ENCODE results near the gene BMP2K. TPM values are rescaled to one million over a fixed set of nuclear protein-coding genes. Genes with fewer than 3 reads are reported as not detected.

Gene BMP2K
- total and polyA plus RNA-seq, 2 donors (not counting 1 experiment from before 2014, with no cell fraction given) = 54.8 to 126 TPM

- H3K4me3 ChIP-seq (replicated peaks in 1 of 4; ENCODE audit: control extremely low read depth in 1 of 4, insufficient read depth in 1 of 4, low read depth in 3 of 4, low read length in 4 of 4) = no peak overlapping the region
- TF ChIP-seq CTCF (conservative IDR thresholded peaks at IDR 0.05 in 1 of 2, IDR thresholded peaks at IDR 0.05 in 1 of 2; ENCODE audit: low read depth in 1 of 2, low read length in 2 of 2) (no peak), EZH2 (IDR thresholded peaks at IDR 0.05; ENCODE audit: low read length, missing control alignments) (no peak)
- DNase-seq (ENCODE audit: low read depth in 2 of 2) = no peak
- H3K9ac ChIP-seq (ENCODE audit: insufficient read depth, low read length) = no peak overlapping the region
- no peaks in the 10 kb centered on the region for H3K9me3 ChIP-seq (ENCODE audit: control insufficient read depth, insufficient read depth, low read depth, low read length)
- no peaks in the 10 kb centered on the region for H3K79me2 ChIP-seq (ENCODE audit: control insufficient read depth, insufficient read depth, low read length)
- no peak overlapping the region for H3K27ac ChIP-seq (ENCODE audit: insufficient read depth, low read length)
- H2AFZ ChIP-seq (ENCODE audit: low read length) = no peak overlapping the region
- no peak overlapping the region for H3K4me2 ChIP-seq (ENCODE audit: extremely low read depth, insufficient read depth, low read length)
- H3K4me1 ChIP-seq (ENCODE audit: control insufficient read depth, extremely low read depth, insufficient read depth, low read length) = peaks cover 6% of the 10 kb centered on the region
- H3K36me3 ChIP-seq (ENCODE audit: control insufficient read depth, insufficient read depth, low read length) = no peaks in the 10 kb centered on the region
- H4K20me1 ChIP-seq (ENCODE audit: control insufficient read depth, extremely low read depth, insufficient read depth, low read length) = no peaks in the 10 kb centered on the region
- H3K27me3 ChIP-seq (ENCODE audit: control insufficient read depth, insufficient read depth, low read length) = no peaks in the 10 kb centered on the region
These were observed 23.1 kb upstream of the BMP2K start for GRCh38 chr4:78753091-78753490.

- Histone ChIP-seq H3K79me2 (ENCODE audit: control insufficient read depth, insufficient read depth, low read length) (no peaks in the 10 kb centered on the region), H3K27ac (ENCODE audit: insufficient read depth, low read length) (no peak overlapping the region), H3K4me1 (ENCODE audit: control insufficient read depth, extremely low read depth, insufficient read depth, low read length) (no peaks in the 10 kb centered on the region), H3K9ac (ENCODE audit: insufficient read depth, low read length) (no peak overlapping the region), H4K20me1 (ENCODE audit: control insufficient read depth, extremely low read depth, insufficient read depth, low read length) (no peaks in the 10 kb centered on the region), H3K4me2 (ENCODE audit: extremely low read depth, insufficient read depth, low read length) (no peak overlapping the region), H2AFZ (ENCODE audit: low read length) (no peak overlapping the region), H3K4me3 (replicated peaks in 1 of 4; ENCODE audit: control extremely low read depth in 1 of 4, insufficient read depth in 1 of 4, low read depth in 3 of 4, low read length in 4 of 4) (no peak overlapping the region), H3K36me3 (ENCODE audit: control insufficient read depth, insufficient read depth, low read length) (no peaks in the 10 kb centered on the region), H3K27me3 (ENCODE audit: control insufficient read depth, insufficient read depth, low read length) (no peaks in the 10 kb centered on the region), H3K9me3 (ENCODE audit: control insufficient read depth, insufficient read depth, low read depth, low read length) (no peaks in the 10 kb centered on the region)
- TF ChIP-seq EZH2 (IDR thresholded peaks at IDR 0.05; ENCODE audit: low read length, missing control alignments) = no peak
- no peak for DNase-seq (ENCODE audit: low read depth in 2 of 2)
These were observed 21.3 kb upstream of the BMP2K start for GRCh38 chr4:78754872-78755271.

- Histone ChIP-seq H3K79me2 (ENCODE audit: control insufficient read depth, insufficient read depth, low read length) (no peaks in the 10 kb centered on the region), H3K9ac (ENCODE audit: insufficient read depth, low read length) (no peak overlapping the region), H3K36me3 (ENCODE audit: control insufficient read depth, insufficient read depth, low read length) (no peaks in the 10 kb centered on the region), H3K4me2 (ENCODE audit: extremely low read depth, insufficient read depth, low read length) (no peak overlapping the region), H3K4me1 (ENCODE audit: control insufficient read depth, extremely low read depth, insufficient read depth, low read length) (no peaks in the 10 kb centered on the region), H3K27ac (ENCODE audit: insufficient read depth, low read length) (no peak overlapping the region), H4K20me1 (ENCODE audit: control insufficient read depth, extremely low read depth, insufficient read depth, low read length) (no peaks in the 10 kb centered on the region), H2AFZ (ENCODE audit: low read length) (no peak overlapping the region), H3K4me3 (replicated peaks in 1 of 4; ENCODE audit: control extremely low read depth in 1 of 4, insufficient read depth in 1 of 4, low read depth in 3 of 4, low read length in 4 of 4) (no peak overlapping the region), H3K9me3 (ENCODE audit: control insufficient read depth, insufficient read depth, low read depth, low read length) (no peaks in the 10 kb centered on the region), H3K27me3 (ENCODE audit: control insufficient read depth, insufficient read depth, low read length) (no peaks in the 10 kb centered on the region)
- no peak for TF ChIP-seq EZH2 (IDR thresholded peaks at IDR 0.05; ENCODE audit: low read length, missing control alignments)
- DNase-seq (ENCODE audit: low read depth in 2 of 2) = no peak
These were observed 20.0 kb upstream of the BMP2K start for GRCh38 chr4:78756137-78756536.

- Histone ChIP-seq H3K36me3 (ENCODE audit: control insufficient read depth, insufficient read depth, low read length) (no peaks in the 10 kb centered on the region), H2AFZ (ENCODE audit: low read length) (no peak overlapping the region), H3K79me2 (ENCODE audit: control insufficient read depth, insufficient read depth, low read length) (no peaks in the 10 kb centered on the region), H3K27me3 (ENCODE audit: control insufficient read depth, insufficient read depth, low read length) (no peaks in the 10 kb centered on the region), H4K20me1 (ENCODE audit: control insufficient read depth, extremely low read depth, insufficient read depth, low read length) (no peaks in the 10 kb centered on the region), H3K4me2 (ENCODE audit: extremely low read depth, insufficient read depth, low read length) (no peak overlapping the region), H3K9ac (ENCODE audit: insufficient read depth, low read length) (no peak overlapping the region), H3K9me3 (ENCODE audit: control insufficient read depth, insufficient read depth, low read depth, low read length) (no peaks in the 10 kb centered on the region), H3K4me1 (ENCODE audit: control insufficient read depth, extremely low read depth, insufficient read depth, low read length) (no peaks in the 10 kb centered on the region), H3K4me3 (replicated peaks in 1 of 4; ENCODE audit: control extremely low read depth in 1 of 4, insufficient read depth in 1 of 4, low read depth in 3 of 4, low read length in 4 of 4) (no peak overlapping the region), H3K27ac (ENCODE audit: insufficient read depth, low read length) (no peak overlapping the region)
- TF ChIP-seq CTCF (conservative IDR thresholded peaks at IDR 0.05 in 1 of 2, IDR thresholded peaks at IDR 0.05 in 1 of 2; ENCODE audit: low read depth in 1 of 2, low read length in 2 of 2) (no peak), EZH2 (IDR thresholded peaks at IDR 0.05; ENCODE audit: low read length, missing control alignments) (no peak)
- no peak for DNase-seq (ENCODE audit: low read depth in 2 of 2)
These were observed 19.4 kb upstream of the BMP2K start for GRCh38 chr4:78756776-78757175.
